GM13976 (cell line): ENCODE data around the gene EXOC3L4.
A peak's percentile ranks its signal among the peaks of the same experiment; 100 is the strongest.

Experiments used
- DNase-seq: peaks from one replicate; pipeline ENCODE4 v3.0.0; 2012; ENCODE audit warnings: low spot score
- in situ Hi-C: fragments of 300-500 bp; cut with MboI; formaldehyde crosslinking; loops from one replicate; pipeline ENCODE4 v1.12.0; 2022; ENCODE audit warnings: low sequenced_read_pairs, mixed read lengths, inconsistent platforms; ENCODE audit not compliant: unreplicated experiment
- TF ChIP-seq, protein P1 (sequence below): IDR thresholded peaks from 2 replicates; pipeline ENCODE4 v1.5.1; 2012; ENCODE audit warnings: borderline replicate concordance, mild to moderate bottlenecking; ENCODE audit not compliant: insufficient read depth; ENCODE audit errors: extremely low read depth, missing control alignments, control extremely low read depth

Gene EXOC3L4

DNA sequence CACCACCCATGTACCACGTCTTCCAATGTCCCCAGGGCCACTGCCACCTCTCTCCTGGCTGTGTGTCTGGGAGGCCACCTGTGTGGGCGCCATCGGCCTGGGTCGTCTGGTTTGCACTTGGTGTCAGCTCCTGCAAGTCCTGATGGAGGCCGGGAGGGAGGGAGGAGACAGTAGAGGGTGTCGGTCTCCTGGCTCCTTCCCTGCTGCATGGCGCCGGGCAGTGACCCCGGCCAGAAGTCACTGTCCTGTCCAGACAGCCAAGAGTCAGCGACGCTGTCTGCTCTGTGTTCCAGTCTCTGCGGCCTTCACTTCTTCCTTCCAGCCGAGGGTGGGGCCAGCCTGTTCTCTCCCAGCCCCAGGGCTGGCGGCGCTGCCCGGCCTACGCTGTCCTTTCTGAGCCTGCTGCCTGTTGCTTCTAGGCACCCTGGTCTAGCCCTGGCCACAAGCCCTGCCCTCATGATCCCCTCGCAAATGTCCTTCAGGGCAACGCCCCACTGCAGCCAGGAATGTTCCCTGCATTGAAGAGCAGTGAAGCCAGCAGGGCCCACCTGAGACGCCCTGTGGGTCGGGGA lies 23.5 kb upstream of the EXOC3L4 start:
- no peak for DNase-seq
- TF ChIP-seq, protein P1, sequence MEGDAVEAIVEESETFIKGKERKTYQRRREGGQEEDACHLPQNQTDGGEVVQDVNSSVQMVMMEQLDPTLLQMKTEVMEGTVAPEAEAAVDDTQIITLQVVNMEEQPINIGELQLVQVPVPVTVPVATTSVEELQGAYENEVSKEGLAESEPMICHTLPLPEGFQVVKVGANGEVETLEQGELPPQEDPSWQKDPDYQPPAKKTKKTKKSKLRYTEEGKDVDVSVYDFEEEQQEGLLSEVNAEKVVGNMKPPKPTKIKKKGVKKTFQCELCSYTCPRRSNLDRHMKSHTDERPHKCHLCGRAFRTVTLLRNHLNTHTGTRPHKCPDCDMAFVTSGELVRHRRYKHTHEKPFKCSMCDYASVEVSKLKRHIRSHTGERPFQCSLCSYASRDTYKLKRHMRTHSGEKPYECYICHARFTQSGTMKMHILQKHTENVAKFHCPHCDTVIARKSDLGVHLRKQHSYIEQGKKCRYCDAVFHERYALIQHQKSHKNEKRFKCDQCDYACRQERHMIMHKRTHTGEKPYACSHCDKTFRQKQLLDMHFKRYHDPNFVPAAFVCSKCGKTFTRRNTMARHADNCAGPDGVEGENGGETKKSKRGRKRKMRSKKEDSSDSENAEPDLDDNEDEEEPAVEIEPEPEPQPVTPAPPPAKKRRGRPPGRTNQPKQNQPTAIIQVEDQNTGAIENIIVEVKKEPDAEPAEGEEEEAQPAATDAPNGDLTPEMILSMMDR, result no peak
- in situ Hi-C loops, result no loop called here

DNA sequence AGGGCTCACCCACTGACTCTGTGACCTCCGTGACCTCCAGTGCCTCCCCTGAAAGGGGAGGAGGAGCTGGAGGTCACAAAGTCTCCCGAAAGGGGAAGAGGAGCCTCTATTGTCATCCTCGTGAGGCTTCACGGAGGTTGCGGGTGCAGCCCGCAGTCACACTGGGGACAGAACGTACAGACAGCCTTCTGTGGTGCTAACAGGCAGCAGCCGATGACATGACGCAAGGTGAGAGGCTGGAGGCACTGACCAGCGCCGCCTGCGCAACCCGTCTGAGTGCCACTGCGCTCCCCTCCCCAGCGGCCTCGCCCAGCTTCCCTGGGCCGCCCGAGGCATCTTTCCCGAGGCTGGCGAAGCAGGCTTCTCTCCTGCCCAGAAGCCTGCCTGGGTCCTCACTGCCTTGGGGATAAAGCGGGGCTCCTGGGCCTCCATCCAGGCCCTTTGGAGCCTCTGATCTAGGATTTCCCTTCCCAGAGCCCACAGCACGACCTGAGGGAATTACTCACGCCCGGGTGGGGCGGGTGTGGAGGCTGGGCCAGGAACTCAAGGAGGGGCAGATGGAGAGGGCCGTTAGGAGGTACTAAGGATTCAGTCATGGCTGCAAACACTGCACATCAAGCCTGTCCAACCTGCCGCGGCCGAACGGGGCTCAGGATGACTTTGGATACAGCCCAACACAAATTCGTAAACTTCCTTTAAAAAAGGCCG lies 22.8 kb upstream of the EXOC3L4 start:
- TF ChIP-seq, protein P1, result no peak
- no peak for DNase-seq
- in situ Hi-C loops, result no loop called here

DNA sequence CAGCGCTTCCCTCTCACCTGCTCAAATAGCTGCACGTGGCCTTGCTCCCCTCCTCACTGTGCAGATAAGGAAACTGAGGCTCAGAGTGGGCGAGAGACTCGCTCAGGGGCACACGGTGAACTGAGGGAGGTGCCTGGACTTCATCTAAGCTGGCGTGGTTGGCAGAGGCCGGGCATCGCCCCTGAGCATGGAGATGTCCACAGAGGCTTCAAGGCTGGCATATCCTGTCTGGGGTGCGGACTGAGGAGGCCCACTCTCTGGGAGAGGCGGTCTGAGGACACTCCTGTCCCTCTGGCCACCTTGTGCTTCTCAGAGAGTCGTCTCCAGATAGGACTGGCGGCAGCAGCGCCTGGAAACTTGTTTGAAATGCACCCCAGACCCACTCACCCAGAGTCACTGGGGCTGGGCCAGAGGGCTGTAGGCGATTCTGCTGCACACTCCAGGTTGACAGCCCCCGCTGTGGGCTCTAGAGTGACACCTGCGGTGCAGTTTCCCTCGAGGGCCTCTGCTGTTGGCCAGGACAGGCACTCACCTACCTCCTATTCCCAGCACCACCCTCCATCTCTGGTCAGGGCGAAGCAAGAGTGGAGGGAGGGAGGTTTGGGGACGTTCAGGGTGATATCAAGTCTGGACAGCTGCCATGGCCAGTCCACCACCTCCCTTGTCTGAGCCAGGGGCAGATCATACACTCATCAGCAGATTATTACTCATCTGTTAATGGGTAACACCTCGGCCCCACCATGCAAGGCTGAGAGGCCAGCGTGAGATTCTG lies 21.7 kb upstream of the EXOC3L4 start:
- TF ChIP-seq, protein P1, result no peak
- in situ Hi-C loops, result no loop called here
- peak; percentile 39 for DNase-seq

DNA sequence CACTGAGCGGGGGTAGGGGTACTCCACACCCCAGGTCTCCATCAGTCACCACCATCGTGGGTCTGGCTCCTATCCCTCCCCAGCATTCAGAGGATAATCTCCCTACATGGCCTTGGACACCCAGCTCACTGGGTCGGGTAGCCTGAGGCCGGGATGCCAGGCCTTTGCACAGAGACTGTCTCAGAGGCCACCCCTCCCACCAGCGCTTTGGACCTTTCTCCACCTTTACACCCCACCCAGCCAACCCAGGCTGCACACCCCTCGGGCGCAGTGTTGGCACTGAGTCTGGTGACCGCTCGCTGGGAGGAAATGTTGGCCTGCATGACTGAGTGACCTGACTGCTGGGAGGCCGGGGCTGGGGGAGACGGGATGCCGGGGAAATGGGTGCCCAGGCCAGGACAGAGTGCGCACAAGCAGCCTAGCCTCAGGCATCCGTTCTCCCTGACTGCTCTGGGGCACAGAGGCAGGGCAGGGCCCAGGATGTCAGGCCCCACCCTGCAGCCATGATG lies 21.1 kb upstream of the EXOC3L4 start:
- in situ Hi-C loops, result no loop called here
- DNase-seq, result no peak
- TF ChIP-seq, protein P1, result no peak

DNA sequence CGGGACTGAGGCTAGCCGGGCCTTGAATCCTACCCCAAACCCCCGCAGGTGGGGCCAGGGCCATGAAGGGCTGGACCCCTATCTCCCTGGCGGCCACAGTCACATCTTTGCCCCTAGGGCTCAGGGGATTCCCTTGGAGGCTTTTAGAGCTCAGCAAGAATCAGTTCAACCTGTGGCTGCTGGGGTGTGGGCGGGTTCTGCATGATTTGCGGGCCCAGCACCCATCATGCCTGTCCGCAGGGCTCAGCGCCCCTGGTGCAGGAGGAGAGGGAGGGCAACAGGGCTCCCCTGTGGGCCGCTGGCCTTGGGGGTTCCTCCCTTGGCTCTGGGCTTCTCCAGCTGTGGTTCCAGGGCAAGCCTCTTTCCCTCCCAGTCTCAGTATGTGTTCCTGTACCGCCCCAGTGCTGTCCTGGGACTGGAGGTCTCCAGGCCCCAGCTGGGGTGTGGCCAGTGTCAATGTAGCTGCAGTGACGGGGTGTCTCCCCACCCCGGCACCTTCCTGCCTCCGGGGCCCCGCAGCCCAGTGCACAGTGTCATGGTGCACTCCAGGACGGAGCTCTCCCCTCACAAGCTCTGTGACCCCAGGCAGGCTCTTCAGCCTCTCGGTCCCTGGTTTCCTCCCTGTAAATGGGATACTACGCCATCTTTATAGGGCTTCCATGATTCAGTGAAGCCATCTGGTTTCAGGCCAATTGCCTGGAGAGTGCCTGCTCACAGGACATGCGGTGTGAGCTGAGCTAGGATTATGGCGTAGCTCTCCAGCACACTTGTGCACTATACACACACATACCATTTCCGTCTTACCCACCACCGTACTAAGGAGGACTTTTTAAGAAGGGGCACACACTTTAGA lies 20.4 kb upstream of the EXOC3L4 start:
- DNase-seq, result peak; percentile 65
- TF ChIP-seq, protein P1, result no peak
- in situ Hi-C loops, result no loop called here

DNA sequence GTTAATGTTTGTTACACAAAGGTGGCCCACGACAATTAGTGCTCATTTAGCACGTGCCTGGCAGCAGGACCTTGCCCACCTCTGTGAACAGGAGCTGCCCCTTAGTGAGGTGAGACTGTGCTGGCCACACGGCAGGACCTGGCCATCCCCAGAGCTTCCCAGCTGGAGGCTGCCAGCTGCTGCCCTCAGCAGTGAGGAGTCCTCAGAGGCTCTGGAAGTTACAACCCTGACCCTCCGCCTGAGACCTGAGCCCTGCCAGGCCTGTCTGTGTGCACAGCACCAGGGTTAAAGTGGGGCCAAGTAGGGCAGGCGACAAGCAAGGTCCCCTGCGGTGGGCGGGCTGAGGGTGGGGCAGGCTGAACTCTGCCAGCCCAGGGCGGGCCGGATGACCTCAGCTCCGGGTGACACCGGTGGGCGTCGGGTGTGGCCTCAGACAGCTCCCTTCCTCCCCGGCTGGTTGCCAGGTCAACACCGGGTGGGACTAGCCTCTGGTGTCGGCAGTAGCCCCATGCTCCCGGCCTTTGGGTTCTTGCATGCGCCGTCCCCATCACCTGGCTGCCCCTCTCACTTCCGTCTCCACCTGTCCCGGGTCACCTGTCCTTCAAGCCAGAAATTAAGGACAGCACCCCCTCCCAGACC lies 19.7 kb upstream of the EXOC3L4 start:
- DNase-seq, result peak; percentile 56
- in situ Hi-C loops, result loop anchor here (5.0 kb wide), 1 partner anchor 207 kb away; no protein-coding TSS in a partner anchor
- TF ChIP-seq, protein P1, result no peak
